NCI-H524 (cell line): Measurements from ENCODE around the gene TNFAIP3.
"Not testable (repeated sequence)": the region's sequence is repeated elsewhere in the genome, so short reads cannot be mapped to it uniquely, and the experiment has no call there.

ENCODE experiments used
- DNase-seq, 2 experiments: peaks; one replicate each; lab custom pipeline; 2025; lab: John Stamatoyannopoulos, UW

Gene TNFAIP3

DNA sequence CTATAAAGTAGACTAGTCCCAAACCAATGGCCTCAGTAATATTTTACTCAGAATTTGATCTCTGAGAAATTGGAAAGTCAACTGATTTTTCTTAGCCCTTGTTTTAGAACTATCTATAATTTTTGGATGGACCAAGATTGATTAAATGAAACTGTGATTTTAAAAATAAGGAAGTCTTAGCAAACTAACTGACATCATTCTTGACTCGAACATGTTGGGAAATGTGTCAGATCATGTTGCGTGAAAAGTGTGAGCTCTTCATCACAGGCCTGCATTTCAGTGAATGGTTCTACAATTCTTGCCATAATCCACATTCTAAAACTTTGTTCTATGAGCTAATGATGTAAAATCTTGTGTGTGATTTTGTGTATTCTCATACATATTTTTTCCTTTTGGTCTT is 11.0 kb downstream of the TNFAIP3 start:
- DNase-seq: no peak

DNA sequence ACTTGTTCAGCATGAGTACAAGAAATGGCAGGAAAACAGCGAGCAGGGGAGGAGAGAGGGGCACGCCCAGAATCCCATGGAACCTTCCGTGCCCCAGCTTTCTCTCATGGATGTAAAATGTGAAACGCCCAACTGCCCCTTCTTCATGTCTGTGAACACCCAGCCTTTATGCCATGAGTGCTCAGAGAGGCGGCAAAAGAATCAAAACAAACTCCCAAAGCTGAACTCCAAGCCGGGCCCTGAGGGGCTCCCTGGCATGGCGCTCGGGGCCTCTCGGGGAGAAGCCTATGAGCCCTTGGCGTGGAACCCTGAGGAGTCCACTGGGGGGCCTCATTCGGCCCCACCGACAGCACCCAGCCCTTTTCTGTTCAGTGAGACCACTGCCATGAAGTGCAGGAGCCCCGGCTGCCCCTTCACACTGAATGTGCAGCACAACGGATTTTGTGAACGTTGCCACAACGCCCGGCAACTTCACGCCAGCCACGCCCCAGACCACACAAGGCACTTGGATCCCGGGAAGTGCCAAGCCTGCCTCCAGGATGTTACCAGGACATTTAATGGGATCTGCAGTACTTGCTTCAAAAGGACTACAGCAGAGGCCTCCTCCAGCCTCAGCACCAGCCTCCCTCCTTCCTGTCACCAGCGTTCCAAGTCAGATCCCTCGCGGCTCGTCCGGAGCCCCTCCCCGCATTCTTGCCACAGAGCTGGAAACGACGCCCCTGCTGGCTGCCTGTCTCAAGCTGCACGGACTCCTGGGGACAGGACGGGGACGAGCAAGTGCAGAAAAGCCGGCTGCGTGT is 11.6 kb downstream of the TNFAIP3 start:
- no peak for DNase-seq

DNA sequence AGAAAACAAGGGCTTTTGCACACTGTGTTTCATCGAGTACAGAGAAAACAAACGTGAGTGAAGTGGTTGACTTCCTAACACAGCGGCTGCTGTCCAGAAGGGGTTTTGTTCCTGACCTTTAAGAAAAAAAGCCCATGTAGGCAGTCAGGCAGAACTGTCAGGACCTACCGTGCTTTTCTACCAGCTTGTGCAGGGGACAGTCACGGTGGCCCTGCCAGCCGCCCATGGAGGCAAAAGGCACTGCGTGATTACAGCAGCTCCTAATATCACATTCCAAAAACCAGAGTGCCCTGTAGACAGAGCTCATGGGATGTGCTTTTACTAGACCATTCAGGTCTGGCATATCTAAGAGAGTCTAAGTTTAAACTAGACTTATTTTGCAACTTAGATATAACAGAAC is 12.2 kb downstream of the TNFAIP3 start:
- DNase-seq: no peak

DNA sequence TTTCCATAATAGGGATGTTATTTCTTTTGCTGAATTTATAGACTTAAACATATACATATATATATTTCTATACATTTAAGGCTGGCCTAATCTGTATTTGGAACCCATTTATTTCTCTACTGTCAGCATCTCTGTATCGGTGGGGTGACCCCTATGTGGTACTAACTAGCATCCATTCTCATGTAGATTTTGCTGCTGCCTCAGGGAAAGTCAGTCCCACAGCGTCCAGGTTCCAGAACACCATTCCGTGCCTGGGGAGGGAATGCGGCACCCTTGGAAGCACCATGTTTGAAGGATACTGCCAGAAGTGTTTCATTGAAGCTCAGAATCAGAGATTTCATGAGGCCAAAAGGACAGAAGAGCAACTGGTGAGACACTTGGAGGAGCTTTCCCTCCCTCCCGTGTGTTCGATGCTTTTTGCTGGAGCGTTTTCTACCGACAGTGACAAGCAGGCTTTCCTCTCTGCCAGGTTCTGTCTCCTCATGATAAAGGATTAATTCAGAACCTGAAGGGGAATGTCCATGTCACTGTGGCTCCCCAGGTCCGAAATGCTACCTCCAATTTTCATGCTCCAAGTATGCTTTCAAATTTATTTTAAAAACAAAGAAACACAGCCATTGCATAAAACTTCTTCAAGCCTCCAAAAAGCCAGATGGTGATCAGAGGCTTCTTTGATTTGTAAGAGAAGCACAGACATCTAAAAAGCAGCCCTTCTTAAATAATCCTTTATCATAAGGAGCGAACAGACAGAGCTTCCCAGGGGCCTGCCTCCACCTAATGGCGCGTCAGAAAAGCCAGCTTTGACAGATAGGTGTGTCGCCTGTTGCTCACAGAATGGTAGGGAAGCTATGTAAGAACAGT is 13.1 kb downstream of the TNFAIP3 start:
- no peak for DNase-seq

DNA sequence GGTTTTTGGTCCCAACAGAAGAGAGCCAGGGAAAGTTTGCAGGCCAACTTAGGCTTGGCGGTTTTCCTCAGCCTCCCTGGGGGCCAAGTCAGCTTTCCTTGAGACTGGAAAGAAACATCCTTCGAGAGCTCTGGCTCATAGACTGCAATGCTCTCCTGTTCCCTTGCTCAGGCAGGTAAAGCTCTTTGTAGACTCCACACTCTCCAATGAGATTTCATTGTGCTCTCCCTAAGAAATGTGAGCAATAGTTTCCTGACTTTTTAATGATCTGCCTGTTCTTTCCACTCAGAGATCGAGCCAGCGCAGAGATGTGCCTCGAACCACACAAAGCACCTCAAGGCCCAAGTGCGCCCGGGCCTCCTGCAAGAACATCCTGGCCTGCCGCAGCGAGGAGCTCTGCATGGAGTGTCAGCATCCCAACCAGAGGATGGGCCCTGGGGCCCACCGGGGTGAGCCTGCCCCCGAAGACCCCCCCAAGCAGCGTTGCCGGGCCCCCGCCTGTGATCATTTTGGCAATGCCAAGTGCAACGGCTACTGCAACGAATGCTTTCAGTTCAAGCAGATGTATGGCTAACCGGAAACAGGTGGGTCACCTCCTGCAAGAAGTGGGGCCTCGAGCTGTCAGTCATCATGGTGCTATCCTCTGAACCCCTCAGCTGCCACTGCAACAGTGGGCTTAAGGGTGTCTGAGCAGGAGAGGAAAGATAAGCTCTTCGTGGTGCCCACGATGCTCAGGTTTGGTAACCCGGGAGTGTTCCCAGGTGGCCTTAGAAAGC is 13.9 kb downstream of the TNFAIP3 start:
- DNase-seq: no peak

DNA sequence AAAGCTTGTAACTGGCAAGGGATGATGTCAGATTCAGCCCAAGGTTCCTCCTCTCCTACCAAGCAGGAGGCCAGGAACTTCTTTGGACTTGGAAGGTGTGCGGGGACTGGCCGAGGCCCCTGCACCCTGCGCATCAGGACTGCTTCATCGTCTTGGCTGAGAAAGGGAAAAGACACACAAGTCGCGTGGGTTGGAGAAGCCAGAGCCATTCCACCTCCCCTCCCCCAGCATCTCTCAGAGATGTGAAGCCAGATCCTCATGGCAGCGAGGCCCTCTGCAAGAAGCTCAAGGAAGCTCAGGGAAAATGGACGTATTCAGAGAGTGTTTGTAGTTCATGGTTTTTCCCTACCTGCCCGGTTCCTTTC is 14.4 kb downstream of the TNFAIP3 start:
- no peak for DNase-seq

DNA sequence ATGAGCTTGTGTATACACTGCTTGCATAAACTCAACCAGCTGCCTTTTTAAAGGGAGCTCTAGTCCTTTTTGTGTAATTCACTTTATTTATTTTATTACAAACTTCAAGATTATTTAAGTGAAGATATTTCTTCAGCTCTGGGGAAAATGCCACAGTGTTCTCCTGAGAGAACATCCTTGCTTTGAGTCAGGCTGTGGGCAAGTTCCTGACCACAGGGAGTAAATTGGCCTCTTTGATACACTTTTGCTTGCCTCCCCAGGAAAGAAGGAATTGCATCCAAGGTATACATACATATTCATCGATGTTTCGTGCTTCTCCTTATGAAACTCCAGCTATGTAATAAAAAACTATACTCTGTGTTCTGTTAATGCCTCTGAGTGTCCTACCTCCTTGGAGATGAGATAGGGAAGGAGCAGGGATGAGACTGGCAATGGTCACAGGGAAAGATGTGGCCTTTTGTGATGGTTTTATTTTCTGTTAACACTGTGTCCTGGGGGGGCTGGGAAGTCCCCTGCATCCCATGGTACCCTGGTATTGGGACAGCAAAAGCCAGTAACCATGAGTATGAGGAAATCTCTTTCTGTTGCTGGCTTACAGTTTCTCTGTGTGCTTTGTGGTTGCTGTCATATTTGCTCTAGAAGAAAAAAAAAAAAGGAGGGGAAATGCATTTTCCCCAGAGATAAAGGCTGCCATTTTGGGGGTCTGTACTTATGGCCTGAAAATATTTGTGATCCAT is 15.3 kb downstream of the TNFAIP3 start:
- no peak for DNase-seq

DNA sequence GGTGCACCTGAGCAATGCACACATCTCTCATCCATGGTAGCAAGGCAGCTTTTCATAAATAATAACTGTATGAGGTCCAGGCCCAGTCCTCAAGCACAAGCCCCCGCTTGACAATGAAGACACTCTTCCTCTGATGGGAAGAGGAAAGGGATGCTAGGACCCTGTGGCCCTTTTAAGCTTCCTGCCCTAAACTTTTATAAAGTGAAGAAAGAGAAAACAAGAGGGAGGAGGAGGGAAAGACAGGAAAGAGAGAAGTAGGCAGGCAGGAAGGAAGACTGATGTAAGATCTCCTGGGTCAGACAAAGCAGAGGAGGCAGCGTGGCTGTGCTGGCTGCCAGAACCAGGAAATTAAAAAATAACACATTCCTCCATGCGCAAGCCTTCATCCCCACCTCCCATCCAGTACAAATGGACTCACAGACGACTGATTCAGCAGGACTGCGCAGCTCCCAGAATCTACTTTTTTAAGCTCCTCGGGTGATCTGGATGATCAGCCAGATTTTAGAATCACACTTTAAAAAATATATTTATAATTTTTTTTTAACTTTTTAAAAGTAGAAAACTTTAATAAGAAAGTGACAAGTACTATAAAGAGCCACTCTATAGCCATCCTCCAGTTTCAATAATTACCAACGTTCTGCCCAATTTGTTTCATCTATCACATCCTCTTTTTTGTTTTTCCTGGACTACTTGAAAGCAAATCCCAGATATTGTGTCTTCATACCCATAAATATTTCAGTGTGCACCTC is 16.5 kb downstream of the TNFAIP3 start:
- DNase-seq: no peak

DNA sequence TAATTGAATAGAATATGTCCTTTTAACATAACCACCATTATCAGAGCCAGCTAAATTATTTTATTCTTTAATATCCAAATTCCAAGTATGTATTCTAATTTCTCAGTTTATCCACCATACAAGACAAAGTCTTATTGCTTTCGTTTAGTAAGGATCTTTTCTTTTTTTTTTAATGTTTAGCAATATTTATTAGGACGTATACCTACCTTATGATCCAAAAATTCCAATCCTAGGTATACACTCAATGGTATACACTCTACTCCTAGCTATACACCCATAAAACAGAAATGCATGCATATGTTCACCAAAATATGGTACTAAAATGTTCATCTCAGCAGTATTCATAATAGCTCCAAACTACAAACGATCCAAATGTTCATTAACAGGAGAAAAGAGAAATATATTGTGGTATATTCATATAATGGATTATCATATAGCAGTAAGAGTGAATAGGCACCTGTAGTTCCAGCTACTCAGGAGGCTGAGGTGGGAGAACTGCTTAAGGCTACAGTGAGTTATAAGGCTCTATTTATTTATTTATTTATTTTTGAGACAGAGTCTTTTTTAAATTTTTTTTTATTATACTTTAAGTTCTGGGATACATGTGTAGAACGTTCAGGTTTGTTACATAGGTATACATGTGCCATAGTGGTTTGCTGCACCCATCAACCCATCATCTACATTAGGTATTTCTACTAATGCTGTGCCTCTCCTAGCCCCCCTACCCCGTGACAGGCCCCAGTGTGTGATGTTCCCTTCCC is 17.3 kb downstream of the TNFAIP3 start:
- no peak for DNase-seq

DNA sequence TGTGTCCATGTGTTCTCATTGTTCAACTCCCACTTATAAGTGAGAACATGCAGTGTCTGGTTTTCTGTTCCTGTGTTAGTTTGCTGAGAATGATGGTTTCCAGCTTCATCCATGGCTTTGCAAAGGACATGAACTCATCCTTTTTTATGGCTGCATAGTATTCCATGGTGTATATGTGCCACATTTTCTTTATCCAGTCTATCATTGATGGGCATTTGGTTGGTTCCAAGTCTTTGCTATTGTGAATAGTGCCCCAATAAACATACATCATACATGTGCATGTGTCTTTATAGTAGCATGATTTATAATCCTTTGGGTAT is 17.8 kb downstream of the TNFAIP3 start:
- DNase-seq: not testable (repeated sequence)

DNA sequence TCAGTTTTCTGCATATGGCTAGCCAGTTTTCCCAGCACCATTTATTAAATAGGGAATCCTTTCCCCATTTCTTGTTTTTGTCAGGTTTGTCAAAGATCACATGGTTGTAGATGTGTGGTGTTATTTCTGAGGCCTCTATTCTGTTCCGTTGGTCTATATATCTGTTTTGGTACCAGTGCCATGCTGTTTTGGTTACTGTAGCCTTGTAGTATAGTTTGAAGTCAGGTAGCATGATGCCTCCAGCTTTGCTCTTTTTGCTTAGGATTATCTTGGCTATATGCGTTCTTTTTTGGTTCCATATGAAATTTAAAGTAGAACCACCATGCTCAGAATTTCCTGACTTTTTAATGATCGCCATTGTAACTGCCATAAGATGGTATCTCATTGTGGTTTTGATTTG is 19.2 kb downstream of the TNFAIP3 start:
- DNase-seq: not testable (repeated sequence)

DNA sequence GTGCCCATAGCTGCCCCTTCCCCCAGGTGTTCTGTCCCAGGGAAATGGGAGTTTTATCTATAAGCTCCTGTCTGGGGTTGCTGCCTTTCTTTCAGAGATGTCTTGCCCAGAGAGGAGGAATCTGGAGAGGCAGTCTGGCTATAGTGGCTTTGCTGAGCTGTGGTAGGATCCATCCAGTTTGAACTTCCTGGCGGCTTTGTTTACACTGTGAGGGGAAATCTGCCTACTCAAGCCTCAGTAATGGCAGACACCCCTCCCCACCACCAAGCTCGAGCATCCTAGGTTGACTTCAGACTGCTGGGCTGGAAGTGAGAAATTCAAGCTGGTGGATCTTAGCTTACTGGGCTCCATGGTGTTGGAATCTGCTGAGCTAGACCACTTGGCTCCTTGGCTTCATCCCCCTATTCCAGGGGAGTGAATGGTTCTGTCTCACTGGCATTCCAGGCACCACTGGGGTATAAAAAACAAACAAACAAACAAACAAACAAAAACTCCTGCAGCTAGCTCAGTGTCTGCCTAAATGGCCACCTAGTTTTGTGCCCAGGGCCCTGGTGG is 24.0 kb downstream of the TNFAIP3 start:
- no peak for DNase-seq

DNA sequence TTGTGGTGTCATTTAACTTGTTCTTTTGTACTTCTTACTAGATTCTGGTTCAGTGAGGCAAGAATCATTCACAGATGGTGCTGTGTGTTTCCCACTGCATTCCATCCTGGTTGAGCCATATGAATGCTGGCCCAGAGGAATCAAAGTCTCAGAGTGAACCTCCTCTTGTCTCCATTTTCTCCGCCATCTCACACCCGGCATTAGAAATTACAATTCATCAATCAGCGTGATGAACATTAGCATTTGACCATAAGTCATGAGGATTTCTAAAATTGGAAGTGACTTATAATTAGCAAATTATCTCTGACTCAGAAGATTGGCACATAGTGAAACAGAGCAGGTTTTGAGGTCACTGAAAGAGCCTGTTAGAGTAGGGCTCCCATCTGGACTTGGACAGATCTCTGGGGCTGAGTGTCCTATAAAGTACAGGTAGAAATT is 25.2 kb downstream of the TNFAIP3 start:
- no peak for DNase-seq

DNA sequence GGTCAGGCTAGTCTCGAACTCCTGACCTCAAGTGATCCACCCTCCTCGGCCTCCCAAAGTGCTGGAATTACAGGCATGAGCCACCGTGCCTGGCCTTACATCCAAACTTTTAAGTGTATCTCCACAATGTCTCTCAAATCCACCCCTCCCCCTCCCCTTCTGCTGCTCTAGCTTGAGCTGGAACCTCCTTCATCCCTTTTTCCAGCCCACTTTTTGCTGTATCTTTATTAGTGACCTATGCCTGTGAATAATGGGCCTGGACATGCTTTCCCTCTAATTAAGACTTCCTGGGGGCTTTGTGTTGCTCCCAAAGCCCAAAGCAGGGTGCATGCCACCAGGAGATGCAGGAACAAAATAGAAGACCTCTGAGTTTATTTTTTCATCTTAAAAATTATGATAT is 26.1 kb downstream of the TNFAIP3 start:
- no peak for DNase-seq

DNA sequence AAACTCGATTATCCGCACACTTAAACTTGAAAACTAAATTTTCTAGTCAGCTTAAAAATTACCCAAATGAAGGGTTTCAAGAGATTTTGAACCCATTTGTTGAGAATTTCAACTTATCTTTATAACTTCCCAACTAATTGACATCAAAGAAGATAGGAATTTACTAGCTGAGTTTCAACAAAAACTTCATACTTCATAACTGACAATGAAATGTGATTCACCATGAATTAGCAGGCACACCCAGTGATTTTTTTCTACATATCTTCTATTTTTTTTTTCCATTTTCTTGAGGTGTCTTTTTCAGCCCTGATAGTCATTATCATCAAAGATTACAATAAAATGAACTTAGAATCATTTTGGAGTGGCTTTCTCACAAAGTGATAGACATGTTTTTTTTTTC is 26.7 kb downstream of the TNFAIP3 start:
- no peak for DNase-seq

DNA sequence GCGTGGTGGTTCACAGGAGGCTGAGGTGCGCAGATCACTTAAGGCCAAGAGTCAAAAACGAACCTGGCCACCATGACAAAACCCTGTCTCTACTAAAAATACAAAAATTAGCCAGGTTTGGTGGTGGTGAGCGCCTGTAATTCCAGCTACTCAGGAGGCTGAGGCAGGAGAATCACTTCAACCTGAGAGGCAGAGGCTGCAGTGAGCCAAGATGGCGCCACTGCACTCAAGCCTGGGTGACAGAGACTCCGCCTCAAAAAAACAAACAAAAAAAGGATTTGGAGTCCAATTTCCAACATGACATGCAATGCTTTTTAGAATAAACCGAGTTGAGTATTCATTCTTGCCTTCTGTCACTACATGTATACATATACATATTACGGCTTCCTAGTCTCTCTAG is 27.3 kb downstream of the TNFAIP3 start:
- not testable (repeated sequence) for DNase-seq

DNA sequence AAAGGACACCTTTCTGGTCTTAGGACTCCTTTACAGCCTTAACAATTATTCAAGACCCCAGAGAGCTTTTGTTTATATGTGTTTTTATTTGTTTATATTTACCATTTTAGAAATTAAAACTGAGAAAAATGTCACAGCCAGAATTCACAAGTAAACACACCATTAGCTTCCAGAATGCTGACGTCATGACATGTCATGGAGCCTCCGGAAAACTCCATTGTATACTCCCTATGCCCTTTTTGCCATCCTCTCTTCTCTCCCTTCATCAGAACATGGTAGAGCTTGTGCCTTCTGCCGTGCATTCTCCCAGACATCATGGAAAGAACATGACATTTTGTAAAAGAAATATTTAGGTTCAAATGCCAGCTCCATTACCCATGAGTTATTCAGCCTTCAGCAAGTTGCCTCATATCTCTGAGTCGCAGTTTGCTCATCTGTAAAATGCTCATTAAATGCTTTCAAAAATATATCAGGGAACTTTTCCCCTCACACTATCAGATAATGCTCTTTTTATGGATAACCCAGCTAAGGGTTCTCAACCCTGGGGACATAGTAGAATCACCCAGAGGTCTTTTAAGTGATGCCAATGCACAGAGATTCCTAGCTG is 27.8 kb downstream of the TNFAIP3 start:
- no peak for DNase-seq

DNA sequence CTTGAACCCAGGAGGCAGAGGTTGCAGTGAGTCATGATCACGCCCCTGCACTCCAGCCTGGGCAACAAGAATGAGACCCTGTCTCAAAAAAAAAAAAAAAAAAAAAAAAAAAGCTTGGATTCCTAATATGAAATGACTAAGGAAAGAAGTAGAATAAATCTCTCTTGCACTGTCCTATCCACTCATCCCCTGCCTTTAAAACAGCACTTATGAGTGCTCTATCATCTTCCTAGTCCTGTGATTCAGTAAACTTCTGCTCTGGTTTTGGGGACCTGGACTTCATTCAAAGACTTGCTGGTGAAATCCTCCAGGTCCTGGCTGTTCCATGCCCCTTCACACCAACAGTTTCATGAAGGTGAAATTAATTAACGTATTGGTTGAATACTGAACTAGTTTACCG is 29.6 kb downstream of the TNFAIP3 start:
- no peak for DNase-seq

DNA sequence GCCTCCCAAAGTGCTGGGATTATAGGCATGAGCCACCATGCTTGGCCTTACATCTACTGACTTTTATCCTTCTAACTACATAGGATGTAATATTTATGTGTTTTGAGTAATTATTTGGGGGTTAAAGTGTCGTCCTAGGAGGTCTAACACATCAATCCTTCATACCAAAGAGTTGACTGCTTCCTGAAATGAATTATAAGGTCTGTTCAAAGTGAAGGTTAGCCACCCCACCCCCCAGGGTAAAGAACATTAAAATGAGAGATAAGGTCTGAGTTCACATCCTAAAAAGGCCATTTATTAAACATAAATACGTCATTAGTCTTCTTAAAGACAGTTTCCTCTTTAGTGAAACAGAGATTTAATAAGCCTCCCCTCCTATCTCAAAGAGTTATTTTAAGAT is 33.8 kb downstream of the TNFAIP3 start:
- DNase-seq: no peak

DNA sequence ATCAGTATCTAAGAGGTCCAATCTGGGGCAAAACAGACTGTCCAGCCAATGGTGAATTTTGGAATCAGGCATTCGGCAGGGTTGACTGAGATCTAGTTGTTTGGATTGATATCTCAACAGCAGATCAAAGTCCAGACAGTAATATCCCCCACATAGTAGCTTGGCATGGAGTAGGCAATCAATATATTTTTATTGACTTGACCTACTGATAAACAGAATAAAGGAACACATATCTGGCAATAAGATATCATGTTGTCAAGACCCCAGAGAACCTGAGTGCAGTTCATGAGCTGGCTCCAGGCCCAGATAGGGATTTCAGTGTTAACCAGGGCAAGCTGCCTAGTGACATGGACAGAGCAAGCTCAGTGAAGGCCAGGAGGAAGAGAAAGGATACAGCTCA is 34.4 kb downstream of the TNFAIP3 start:
- no peak for DNase-seq
